ENCODE results near the gene UBTFL1.
A peak's percentile ranks its signal among the peaks of the same experiment; 100 is the strongest.
"Not testable (repeated sequence)": the region's sequence is repeated elsewhere in the genome, so short reads cannot be mapped to it uniquely, and the experiment has no call there.

Gene UBTFL1

DNA sequence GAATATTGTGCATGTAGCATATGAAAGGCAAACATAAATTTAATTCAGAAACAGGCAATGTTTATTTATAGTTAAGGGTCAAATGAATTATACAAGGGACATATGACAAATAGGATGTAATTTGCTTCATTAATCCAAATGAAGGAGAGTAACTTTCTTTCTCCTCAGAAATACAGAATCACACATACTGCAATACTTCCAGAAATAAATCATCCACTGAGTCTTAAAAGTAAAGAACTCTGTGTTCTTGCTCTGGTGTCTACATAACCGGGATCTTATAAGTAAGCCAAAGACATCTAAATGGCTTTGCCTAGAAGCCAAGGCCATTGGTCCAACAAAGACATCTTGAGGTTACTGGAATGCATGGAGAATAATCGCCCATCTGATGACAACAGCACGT, at the start of gene UBTFL1:
Gene UBTFL1 (plus strand): TSS at position 301 of the 400 bp plus-strand sequence. CDS start 0 bp downstream, at position 301.
- DNase-seq = not testable (repeated sequence)

DNA sequence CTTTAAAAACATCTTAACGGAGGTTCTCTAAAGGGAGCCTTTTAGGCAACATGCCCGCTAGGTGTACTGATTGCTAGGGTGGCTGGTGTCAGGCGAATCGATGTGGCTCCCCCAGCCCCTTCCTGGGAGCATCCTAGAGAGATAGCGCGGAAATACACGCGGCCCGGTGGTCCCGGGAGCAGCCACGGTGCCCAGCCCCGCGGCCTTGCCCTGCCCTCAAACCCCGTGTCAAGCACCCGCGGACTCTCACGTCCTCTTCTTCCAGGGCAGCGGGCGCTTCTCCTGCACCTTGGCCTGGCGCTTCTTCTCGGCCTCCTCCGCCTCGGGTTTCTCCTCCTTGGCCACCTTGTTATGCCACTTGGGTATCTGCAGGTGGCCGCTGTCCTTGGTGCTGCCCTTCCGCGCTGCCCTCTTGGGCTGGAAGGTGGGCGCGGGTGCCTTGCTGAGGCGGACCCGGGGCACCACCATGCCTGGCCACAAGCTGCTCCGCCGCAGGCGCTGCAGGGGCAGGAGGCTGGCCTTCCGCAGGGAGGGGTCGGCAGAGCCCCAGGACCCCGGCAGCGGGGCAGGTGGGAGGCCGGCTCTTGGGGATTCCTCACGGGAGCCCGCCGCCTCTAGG, 34.0 kb upstream of the UBTFL1 start:
- DNase-seq = not testable (repeated sequence)

DNA sequence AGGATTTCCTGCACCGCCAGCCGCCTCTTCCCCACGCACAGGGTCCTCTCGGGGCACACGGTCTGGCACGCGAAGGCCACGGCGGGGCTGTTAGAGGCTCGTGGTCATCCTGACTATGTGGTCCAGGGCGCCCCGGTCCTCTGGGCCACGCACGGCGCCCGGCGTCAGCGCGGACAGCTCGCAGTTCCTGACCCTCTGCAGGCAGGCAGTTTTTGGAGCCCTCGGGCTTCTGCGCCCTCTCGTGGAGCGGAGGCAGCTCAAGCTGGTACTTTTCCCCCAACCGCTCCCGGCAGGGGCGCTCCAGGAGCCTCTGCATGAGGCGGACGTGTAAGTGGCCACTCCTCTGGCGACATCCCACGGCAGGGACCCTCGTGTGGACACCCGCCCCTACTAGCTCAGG, 33.4 kb upstream of the UBTFL1 start:
- DNase-seq = not testable (repeated sequence)

- not testable (repeated sequence) for DNase-seq
These were observed 32.2 kb upstream of the UBTFL1 start for GRCh38 chr11:90053545-90053944.

GRCh38 chr11:90088731-90089130, 3.0 kb downstream of the UBTFL1 start:
- DNase-seq = not testable (repeated sequence)

DNA sequence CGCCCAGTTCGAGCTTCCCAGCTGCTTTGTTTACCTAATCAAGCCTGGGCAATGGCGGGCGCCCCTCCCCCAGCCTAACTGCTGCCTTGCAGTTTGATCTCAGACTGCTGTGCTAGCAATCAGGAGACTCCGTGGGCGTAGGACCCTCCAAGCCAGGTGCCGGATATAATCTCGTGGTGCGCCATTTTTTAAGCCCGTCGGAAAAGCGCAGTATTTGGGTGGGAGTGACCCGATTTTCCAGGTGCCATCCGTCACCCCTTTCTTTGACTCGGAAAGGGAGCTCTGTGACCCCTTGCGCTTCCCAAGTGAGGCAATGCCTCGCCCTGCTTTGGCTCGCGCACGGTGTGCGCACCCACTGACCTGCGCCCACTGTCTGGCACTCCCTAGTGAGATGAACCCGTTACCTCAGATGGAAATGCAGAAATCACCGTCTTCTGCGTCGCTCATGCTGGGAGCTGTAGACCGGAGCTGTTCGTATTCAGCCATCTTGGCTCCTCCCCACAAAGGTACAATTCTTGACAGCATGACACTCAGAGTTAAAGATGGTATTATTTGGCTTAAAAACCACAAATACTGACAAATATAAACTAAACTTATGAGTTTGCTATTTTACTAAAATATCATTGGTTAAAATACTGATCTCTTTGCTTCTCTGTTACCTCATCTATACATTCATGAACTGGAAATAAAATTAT, 9.6 kb downstream of the UBTFL1 start:
- DNase-seq = not testable (repeated sequence)

GRCh38 chr11:90098261-90098660, 12.5 kb downstream of the UBTFL1 start:
- not testable (repeated sequence) for DNase-seq

- DNase-seq = no peak
These were observed 14.7 kb downstream of the UBTFL1 start for GRCh38 chr11:90100431-90100830.

DNA sequence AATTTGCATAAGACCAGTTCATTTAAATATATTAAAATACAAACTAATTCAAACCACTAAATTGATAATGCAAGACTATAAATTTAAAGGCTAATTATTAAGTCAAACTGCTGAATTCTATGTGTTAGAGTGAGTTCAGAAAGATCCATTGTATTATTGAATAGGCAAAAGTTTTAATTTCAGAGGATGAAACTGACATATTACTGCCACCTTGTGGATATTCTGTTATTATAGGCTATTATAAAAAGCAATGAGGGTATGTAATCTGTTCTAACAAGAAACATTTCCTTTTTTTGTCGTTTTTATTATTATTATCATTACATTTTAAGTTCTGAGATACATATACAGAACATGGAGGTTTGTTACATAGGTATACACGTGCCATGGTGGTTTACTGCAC, 27.8 kb downstream of the UBTFL1 start:
- no peak for DNase-seq

- DNase-seq = no peak
These were observed 34.4 kb downstream of the UBTFL1 start for GRCh38 chr11:90120191-90120590.

- no peak for DNase-seq
These were observed 38.6 kb downstream of the UBTFL1 start for GRCh38 chr11:90124371-90124770.

- DNase-seq = no peak
These were observed 39.2 kb downstream of the UBTFL1 start for GRCh38 chr11:90124946-90125345.

DNA sequence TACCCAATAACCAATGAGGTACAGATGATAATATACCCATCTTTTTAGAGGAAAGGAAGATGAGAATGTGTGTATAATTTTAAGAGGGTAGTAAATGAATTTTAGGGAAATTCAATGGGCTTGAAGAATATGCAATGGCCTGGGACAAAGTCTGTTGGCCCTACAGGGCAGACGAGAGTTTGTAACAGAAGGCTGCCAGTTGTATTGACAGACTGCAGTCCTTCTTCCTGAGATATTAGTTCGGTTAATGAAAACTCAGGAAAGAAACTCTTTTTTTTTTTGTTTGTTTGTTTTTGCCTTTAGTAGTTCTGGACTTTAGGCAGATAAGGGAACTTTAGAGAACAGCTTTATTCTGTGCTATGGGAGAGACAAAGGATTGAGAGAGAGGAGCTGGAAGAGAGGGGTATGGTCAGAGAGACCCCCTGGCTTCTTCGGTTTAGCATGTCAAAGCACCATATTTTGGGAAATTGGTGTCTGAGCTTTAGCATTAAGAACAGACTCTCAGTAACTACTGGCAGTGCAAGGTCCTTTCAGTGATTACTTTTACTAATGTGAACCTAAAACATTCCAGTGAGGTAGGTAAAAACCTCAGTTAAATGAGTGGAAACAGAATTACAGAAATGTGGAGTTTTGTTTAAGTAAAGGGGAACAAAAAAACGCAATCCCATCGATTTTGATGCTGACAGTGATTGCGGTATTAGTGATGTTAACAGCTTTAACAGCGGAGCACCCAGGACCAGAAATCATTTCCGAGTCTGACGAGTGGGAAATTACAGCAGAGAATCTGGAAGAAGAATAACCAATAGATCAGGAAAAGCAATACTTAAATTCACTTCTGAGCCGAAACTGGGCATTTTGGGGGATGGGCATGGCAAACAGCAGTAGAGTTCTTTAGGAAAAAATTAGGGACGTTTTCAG, 48.1 kb downstream of the UBTFL1 start:
- DNase-seq = no peak

- peak; percentile 56 for DNase-seq
These were observed 48.8 kb downstream of the UBTFL1 start, which contains the start of gene NAALAD2 for GRCh38 chr11:90134478-90135003. NAALAD2 (plus strand) TSS chr11:90134663; CDS start chr11:90134759, 96 bp downstream.

GRCh38 chr11:90135016-90135415, 49.3 kb downstream of the UBTFL1 start:
- DNase-seq = peak; percentile 1

Data from fibroblast of skin of right biceps (primary cell).